Measurements from ENCODE around the gene SPAG16.
"Not testable (repeated sequence)": the region's sequence is repeated elsewhere in the genome, so short reads cannot be mapped to it uniquely, and the experiment has no call there.

The SPAG16 gene

GRCh38 chr2:214006601-214007000 lies 722.3 kb downstream of the SPAG16 start:
- no peak for DNase-seq (ENCODE audit: low spot score)

GRCh38 chr2:214011676-214012075 lies 727.4 kb downstream of the SPAG16 start:
- DNase-seq (ENCODE audit: low spot score), result no peak

GRCh38 chr2:214014551-214015220 lies 730.4 kb downstream of the SPAG16 start:
- DNase-seq (ENCODE audit: low spot score), result no peak

GRCh38 chr2:214019229-214019972 lies 735.1 kb downstream of the SPAG16 start:
- no peak for DNase-seq (ENCODE audit: low spot score)

- DNase-seq (ENCODE audit: low spot score), result no peak
Measured at GRCh38 chr2:214019973-214020345, 735.7 kb downstream of the SPAG16 start.

- DNase-seq (ENCODE audit: low spot score), result no peak
Measured at GRCh38 chr2:214029190-214029589, 744.9 kb downstream of the SPAG16 start.

- no peak for DNase-seq (ENCODE audit: low spot score)
Measured at GRCh38 chr2:214031566-214031965, 747.3 kb downstream of the SPAG16 start.

- DNase-seq (ENCODE audit: low spot score), result no peak
Measured at GRCh38 chr2:214034417-214034816, 750.2 kb downstream of the SPAG16 start.

- no peak for DNase-seq (ENCODE audit: low spot score)
Measured at GRCh38 chr2:214035091-214035852, 751.0 kb downstream of the SPAG16 start.

GRCh38 chr2:214035921-214036320 lies 751.7 kb downstream of the SPAG16 start:
- no peak for DNase-seq (ENCODE audit: low spot score)

GRCh38 chr2:214038186-214038585 lies 753.9 kb downstream of the SPAG16 start:
- no peak for DNase-seq (ENCODE audit: low spot score)

- no peak for DNase-seq (ENCODE audit: low spot score)
Measured at GRCh38 chr2:214050731-214051130, 766.5 kb downstream of the SPAG16 start.

GRCh38 chr2:214051585-214051984 lies 767.3 kb downstream of the SPAG16 start:
- no peak for DNase-seq (ENCODE audit: low spot score)

- no peak for DNase-seq (ENCODE audit: low spot score)
Measured at GRCh38 chr2:214052235-214052634, 768.0 kb downstream of the SPAG16 start.

GRCh38 chr2:214057986-214058385 lies 773.7 kb downstream of the SPAG16 start:
- no peak for DNase-seq (ENCODE audit: low spot score)

GRCh38 chr2:214062279-214062678 lies 778.0 kb downstream of the SPAG16 start:
- not testable (repeated sequence) for DNase-seq (ENCODE audit: low spot score)

GRCh38 chr2:214064471-214064870 lies 780.2 kb downstream of the SPAG16 start:
- no peak for DNase-seq (ENCODE audit: low spot score)

GRCh38 chr2:214066862-214067261 lies 782.6 kb downstream of the SPAG16 start:
- DNase-seq (ENCODE audit: low spot score), result no peak

- DNase-seq (ENCODE audit: low spot score), result peak; percentile 3
Measured at GRCh38 chr2:214069254-214069653, 785.0 kb downstream of the SPAG16 start.

- no peak for DNase-seq (ENCODE audit: low spot score)
Measured at GRCh38 chr2:214075456-214075855, 791.2 kb downstream of the SPAG16 start.

- no peak for DNase-seq (ENCODE audit: low spot score)
Measured at GRCh38 chr2:214076527-214076926, 792.3 kb downstream of the SPAG16 start.

GRCh38 chr2:214077727-214078126 lies 793.5 kb downstream of the SPAG16 start:
- no peak for DNase-seq (ENCODE audit: low spot score)

- DNase-seq (ENCODE audit: low spot score), result no peak
Measured at GRCh38 chr2:214079032-214079431, 794.8 kb downstream of the SPAG16 start.

Measured in HuH-7.5 (cell line).